LoVo (cell line): Measurements from ENCODE around the gene SPTSSB.

ENCODE experiments used
- DNase-seq: peaks from one replicate; pipeline ENCODE4 v3.0.0-alpha.2; 2016; ENCODE audit warnings: low spot score

Gene SPTSSB

GRCh38 chr3:161371441-161372320, at the start of gene SPTSSB:
Gene SPTSSB (minus strand): TSS chr3:161371517. CDS start chr3:161346323, 25,194 bp downstream.
- peak; percentile 58 for DNase-seq

DNA sequence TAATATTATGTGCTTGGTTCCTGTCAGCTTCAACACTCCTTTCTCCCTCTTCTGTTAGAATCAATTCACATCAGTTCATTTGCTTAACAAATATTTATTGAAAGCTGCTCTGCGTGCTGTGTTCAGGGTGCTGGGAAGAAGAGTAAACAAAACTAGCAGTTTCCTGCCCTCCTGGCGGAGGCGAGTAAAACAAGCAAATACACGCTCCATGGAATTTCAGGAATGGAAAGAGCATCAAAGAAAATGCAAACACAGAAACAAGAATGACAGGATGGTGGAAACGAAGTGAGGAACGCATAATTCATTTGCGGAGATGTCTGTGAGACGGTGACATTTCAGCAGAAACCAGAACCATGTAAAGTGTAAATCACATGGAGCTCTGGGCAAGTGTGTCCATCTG, 49.4 kb upstream of the SPTSSB start:
- DNase-seq, result no peak

- DNase-seq, result no peak
Measured at GRCh38 chr3:161419555-161420333, 48.4 kb upstream of the SPTSSB start.

DNA sequence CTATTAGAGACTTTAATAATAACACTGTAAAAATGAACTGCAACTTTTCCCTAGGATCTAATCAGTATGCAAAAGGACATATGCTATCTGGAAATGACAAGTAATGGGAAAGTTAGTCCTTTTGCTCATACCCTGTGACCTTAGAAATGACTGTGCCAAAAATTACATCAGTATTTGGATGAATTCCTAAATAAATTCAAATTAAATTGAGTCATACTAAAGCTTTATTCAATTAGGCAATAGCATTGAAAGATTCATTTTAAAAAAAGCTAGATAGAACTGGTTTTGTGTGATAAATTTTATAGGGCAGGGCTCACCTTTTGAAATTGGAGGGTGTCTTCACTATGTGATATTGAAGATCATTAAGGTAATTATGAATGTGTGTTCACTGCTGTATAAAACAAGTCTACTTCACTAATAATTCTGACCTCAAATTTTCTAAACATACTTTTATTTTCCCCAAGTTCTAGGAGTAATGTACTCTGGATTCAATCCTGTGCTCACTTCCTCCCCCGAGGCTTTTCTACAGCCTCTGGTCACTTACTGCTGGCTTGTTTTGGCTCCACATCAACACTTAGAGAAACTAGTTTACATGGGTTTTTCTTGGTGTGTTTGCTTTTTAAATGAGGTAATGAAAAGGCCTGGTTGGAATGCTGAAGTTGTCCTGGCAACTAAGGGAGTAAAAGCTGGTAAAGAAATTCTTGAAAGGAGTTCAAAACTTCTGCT, 44.4 kb upstream of the SPTSSB start:
- no peak for DNase-seq

GRCh38 chr3:161414907-161415306, 43.6 kb upstream of the SPTSSB start:
- no peak for DNase-seq

DNA sequence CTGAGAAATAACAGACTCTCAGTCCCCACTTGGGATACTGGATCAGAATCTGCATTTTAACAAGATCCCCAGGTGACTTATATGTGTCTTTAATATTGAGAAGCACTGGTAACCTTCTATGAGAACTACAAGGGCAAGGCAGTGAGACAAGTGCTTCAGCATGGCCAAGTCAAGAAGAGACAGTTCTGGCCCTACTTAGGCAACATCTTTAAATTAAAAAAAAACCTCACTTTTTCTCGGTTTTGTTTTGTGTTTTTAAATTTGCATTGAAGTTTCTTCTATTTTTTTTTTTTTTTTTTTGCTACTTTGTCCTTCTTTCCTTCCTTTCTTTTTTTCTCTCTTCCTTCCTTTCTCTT, 42.5 kb upstream of the SPTSSB start:
- DNase-seq, result no peak

DNA sequence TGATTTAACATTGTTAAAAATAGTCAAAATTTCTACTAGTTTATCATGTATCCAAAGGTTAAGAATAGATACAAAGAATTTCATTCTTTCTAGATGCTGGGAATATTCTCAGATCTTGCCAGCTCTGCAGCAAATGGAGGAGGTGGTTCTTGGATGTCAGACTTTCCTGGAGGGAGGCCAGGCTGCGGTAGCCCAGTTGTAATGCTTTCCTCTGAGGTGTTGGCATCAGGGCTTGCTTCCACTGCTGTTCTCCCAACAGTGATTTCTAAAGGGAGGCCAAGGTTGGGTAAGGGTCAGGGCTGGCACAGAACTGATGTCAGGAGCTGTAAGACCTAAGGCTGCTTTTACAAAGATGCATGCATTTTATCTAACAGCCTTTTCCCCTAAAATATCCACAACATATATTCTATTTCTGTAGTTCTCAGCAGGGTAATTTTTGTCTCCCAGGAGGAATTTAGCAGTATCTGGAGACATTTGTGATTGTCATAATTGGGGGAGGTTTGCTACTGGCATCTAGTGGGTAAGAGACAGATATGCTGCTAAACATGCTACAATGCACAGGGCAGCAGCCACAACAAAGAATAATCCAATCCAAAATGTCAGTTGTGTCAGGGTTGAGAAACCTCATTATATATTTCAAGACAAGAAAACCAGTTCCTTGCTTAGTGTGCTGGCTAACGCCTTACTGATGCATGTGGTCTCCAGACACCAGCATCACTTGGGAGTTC, 42.0 kb upstream of the SPTSSB start:
- DNase-seq, result no peak

- DNase-seq, result peak; percentile 69
Measured at GRCh38 chr3:161412123-161412522, 40.8 kb upstream of the SPTSSB start.

- no peak for DNase-seq
Measured at GRCh38 chr3:161409858-161410257, 38.5 kb upstream of the SPTSSB start.

GRCh38 chr3:161409069-161409468, 37.8 kb upstream of the SPTSSB start:
- DNase-seq, result peak; percentile 43

GRCh38 chr3:161406594-161407555, 35.6 kb upstream of the SPTSSB start:
- DNase-seq, result no peak

- no peak for DNase-seq
Measured at GRCh38 chr3:161405836-161406235, 34.5 kb upstream of the SPTSSB start.

GRCh38 chr3:161405087-161405486, 33.8 kb upstream of the SPTSSB start:
- DNase-seq, result no peak

DNA sequence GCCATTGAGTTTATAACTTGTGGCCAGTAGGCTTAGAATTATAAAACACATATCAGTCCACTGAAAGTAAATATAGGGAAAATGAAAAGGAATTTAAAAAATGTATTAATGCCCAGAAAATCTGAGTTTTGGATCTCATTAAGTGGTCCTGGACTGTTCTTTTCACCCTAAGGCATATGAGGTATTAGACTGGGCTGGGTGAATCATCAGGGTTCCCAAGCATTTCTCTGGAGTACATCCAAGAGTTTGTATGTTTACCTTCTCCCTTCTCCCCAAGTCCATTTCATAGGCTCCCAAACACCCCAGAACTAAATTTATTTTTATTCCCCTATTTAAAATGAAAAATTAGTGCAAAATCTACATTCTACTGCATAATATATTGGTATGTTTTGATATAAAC, 31.9 kb upstream of the SPTSSB start:
- DNase-seq, result no peak

- DNase-seq, result no peak
Measured at GRCh38 chr3:161401389-161401788, 30.1 kb upstream of the SPTSSB start.

DNA sequence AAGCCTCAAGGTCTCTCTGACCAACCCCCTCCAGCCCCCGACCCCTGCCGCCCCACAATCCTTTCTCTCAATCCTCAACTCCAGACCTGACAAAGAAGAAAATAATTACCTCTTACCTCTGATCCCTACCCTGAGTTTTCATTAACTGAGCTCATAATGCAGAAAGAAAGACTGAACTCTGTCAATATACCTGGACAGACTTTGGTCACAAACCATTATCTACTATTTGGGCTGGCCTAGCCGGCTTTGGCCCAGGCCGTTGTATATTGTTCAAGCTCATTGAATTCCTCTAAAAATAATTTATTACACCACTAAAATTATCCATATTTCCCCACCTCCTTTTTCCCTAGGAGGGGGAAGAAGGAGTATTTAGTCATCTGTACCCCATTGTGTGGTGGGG, 29.3 kb upstream of the SPTSSB start:
- no peak for DNase-seq

- DNase-seq, result no peak
Measured at GRCh38 chr3:161395115-161396012, 24.0 kb upstream of the SPTSSB start.

DNA sequence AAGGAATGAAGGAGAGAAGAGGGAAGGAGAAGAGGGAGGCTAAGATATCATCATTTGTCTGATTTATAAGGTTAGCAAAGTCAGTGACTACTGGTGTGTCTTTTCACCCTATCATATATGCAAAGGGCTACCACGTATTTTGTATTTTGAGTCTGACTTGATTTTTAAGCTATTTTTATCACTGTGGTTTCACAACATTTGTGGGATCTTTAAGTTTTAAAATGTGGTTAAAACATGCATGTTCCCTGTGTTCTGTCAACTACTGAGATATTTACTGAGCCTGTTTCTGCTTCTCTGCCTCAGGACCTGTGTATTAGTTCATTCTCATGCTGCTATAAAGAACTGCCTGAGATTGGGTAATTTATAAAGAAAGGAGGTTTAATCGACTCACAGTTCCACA, 22.5 kb upstream of the SPTSSB start:
- no peak for DNase-seq

GRCh38 chr3:161393310-161393709, 22.0 kb upstream of the SPTSSB start:
- no peak for DNase-seq

DNA sequence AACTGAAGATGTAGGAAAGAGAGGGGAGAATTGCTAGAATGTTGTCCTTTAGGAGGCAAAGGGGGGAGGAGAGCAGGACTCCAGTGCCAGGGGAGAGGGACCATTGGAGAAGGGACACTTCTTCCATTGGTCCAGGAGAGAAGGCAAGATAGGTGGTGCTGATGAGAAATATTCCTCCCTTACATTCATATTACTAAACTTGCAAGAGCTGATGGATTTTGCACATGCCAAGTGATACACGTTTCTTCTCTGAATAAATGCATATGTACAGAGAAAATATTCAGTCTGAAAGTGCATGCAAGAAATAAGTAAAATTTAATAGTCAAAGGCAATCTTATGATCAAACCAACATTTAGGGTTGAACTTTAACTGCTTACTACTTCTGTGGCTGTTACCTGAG, 21.5 kb upstream of the SPTSSB start:
- DNase-seq, result no peak
